Muscle layer of duodenum (tissue), 2 donors: ENCODE data around the gene MLANA.
"Not testable (repeated sequence)": the region's sequence is repeated elsewhere in the genome, so short reads cannot be mapped to it uniquely, and the experiment has no call there.

Experiments used
- H3K27ac ChIP-seq: one replicate; pipeline ENCODE4 v1.7.0; 2013; ENCODE audit warnings: mild to moderate bottlenecking, low read length
- H3K27me3 ChIP-seq: one replicate; pipeline ENCODE4 v1.7.0; 2013; ENCODE audit warnings: low read depth, mild to moderate bottlenecking, control low read depth, low read length
- H3K36me3 ChIP-seq, 2 donors: one replicate each; pipeline ENCODE4 v1.7.0; 2013; ENCODE audit warnings: low read length in 2 of 2, control low read depth in 1 of 2, mild to moderate bottlenecking in 1 of 2; ENCODE audit not compliant: insufficient read depth in 2 of 2, control insufficient read depth in 1 of 2
- H3K4me1 ChIP-seq, 2 donors: one replicate each; pipeline ENCODE4 v1.7.0; 2013; ENCODE audit warnings: low read length in 2 of 2, mild to moderate bottlenecking in 2 of 2, control low read depth in 1 of 2, moderate library complexity in 1 of 2; ENCODE audit not compliant: insufficient read depth in 2 of 2, control insufficient read depth in 1 of 2
- H3K4me3 ChIP-seq, 2 donors: one replicate each; pipeline ENCODE4 v1.7.0; 2013; ENCODE audit warnings: low read length in 2 of 2, low read depth in 1 of 2, mild to moderate bottlenecking in 1 of 2
- H3K9me3 ChIP-seq, 2 donors: one replicate each; pipeline ENCODE4 v1.7.0; 2013; ENCODE audit warnings: low read length in 2 of 2, control low read depth in 1 of 2, mild to moderate bottlenecking in 1 of 2; ENCODE audit not compliant: control insufficient read depth in 1 of 2
- donor health status: healthy.

MLANA gene

DNA sequence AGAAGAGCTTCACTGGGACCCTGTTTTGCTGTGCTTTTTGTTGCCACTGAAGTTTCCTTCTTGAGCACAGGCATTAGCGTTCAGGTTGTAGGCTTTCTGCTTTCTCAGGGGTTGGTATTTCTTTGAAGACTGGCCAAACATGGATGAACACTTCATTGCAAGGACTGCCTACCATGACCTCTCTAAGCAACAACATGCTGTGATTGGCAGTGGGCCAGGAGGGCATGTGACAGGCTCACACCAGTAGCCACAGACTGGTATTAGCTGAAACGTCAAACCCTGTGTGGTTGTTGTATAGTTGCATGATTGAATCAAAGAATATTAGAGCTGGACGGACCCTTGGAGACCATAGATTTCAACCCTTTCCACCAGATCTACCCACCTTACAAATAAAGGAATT, 20.0 kb upstream of the MLANA start:
- Histone ChIP-seq H3K4me1 (no peaks in the 10 kb centered on the region), H3K27ac (no peak overlapping the region), H3K9me3 (no peaks in the 10 kb centered on the region), H3K4me3 (no peak overlapping the region), H3K36me3 (peaks cover 0 to 6% of the 10 kb centered on the region in 2 donors), H3K27me3 (no peaks in the 10 kb centered on the region)

DNA sequence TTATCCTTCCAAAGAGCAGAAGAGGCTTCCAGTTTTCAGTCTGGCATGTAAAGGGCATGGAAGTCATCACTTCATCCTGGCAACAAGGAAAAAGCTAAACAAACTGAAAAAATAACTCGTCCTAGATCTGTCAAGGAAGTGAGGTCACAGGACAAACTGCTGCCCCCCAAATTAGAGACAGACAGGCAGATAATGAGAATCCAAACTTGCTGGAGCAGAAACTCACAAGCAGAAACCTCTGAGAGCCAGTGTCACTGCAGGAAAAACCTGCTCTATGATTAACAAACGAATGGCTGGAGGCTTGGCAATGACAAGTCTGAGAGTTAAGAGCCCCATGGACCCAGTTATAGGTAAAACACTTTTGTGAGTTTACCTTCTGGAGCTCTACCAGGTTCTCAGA, 18.9 kb upstream of the MLANA start:
- Histone ChIP-seq H3K9me3 (no peaks in the 10 kb centered on the region), H3K4me1 (no peaks in the 10 kb centered on the region), H3K36me3 (peaks cover 0 to 16% of the 10 kb centered on the region in 2 donors), H3K27ac (no peak overlapping the region), H3K27me3 (no peaks in the 10 kb centered on the region), H3K4me3 (no peak overlapping the region)

DNA sequence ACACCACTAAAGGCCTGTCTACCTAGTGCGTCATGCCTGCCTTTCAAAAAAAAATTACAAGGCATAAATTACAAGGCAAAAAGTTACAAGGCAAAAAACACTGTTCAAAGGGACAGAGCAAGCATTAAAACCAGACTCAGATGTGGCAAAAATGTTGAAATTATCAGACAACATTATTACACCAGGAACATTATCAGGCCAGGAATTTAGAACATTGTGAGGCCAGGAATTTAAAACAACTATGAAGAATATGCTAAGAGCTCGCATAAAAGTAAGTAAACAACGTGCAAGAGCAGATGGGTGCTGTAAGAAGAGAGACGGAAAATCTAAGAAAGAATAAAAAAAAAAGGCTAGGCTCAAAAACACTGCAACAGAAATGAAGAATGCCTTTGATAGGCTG, 18.2 kb upstream of the MLANA start:
- Histone ChIP-seq H3K4me1 (no peaks in the 10 kb centered on the region), H3K36me3 (peaks cover 0 to 17% of the 10 kb centered on the region in 2 donors), H3K9me3 (no peaks in the 10 kb centered on the region), H3K27me3 (no peaks in the 10 kb centered on the region), H3K4me3 (no peak overlapping the region), H3K27ac (no peak overlapping the region)

DNA sequence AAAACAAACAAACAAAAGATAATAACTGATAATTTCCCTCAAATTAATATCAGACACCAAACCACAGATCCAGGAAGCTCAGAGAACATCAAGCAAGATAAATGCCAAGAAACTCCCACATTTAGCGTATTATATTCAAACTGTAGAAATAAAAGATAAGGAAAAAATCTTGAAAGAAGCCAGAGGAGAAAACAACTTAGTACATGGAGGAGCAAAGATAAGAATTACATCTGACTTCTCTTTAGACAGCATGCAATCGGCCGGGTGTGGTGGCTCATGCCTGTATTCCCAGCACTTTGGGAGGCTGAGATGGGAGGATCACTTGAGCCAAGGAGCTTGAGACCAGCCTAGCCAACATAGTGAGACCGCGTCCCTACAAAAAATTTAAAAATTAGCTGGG, 17.2 kb upstream of the MLANA start:
- H3K9me3 ChIP-seq, result no peaks in the 10 kb centered on the region
- H3K4me1 ChIP-seq, result no peaks in the 10 kb centered on the region
- no peak overlapping the region for H3K4me3 ChIP-seq
- peaks cover 0 to 17% of the 10 kb centered on the region in 2 donors for H3K36me3 ChIP-seq
- H3K27ac ChIP-seq, result no peak overlapping the region
- H3K27me3 ChIP-seq, result no peaks in the 10 kb centered on the region

DNA sequence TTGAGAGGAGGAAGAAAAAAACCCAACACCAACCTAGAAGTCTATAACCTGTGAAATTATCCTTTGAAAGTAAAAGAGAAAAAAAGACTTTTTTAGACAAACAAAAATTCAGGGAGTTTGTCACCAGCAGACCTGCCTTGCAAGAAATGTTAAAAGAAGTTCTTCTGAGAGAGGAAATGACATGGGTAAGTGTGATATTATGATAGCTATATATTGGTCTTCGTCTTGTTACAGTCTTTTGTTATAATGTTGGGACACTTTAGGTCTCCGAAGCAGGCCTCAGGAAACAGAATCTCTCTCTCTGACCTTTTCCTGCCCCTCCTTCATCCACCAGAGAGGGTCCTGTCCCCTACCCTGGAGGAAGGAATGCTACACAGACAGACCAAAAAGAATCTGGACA, 16.6 kb upstream of the MLANA start:
- no peaks in the 10 kb centered on the region for H3K4me1 ChIP-seq
- no peaks in the 10 kb centered on the region for H3K27me3 ChIP-seq

DNA sequence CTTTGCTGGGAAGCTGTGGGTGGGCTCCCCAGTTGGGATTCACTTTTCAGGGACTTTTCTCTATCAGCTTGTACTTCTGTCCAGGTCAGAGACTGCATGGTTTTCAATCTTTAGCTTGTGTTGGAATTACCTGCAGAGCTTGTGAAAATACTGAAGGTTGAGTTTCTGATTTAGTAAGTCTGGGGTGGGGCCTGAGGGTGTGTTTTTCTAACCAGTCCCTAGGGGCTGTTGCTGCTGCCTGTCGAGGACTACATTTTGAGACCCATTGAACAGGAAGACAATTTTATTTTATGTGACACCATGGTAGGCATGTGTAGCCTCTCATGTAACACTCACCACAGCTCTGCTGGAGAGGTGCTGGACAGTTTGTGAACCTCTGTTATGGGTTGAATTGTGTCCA, 14.7 kb upstream of the MLANA start:
- Histone ChIP-seq H3K4me3 (no peak overlapping the region), H3K27ac (no peak overlapping the region), H3K9me3 (no peaks in the 10 kb centered on the region), H3K36me3 (peaks cover 0 to 17% of the 10 kb centered on the region in 2 donors), H3K4me1 (no peaks in the 10 kb centered on the region), H3K27me3 (no peaks in the 10 kb centered on the region)

More for the DNA sequence above, 16.6 kb upstream of the MLANA start:
- no peak overlapping the region for H3K4me3 ChIP-seq
- H3K27ac ChIP-seq, result no peak overlapping the region
- H3K9me3 ChIP-seq, result no peaks in the 10 kb centered on the region
- peaks cover 0 to 17% of the 10 kb centered on the region in 2 donors for H3K36me3 ChIP-seq

DNA sequence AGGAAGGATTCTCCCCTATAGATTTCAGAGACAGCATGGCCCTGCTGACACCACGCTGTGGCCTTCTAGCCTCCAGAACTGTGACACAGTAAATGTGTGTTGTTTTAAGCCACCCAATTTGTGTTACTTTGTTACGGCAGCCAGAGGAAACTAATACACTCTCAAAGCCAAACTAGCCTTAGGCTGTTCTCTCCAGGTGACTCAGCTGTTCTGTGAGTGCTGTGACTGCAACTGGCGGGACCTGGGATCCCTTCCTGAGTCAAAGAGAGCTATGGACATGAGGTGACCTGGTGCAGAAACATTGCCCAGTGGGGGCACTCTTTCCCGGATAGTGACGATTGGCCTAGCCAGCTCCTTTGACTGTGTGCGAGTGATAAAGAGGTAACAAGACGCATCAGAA, 14.0 kb upstream of the MLANA start:
- Histone ChIP-seq H3K36me3 (peaks cover 0 to 17% of the 10 kb centered on the region in 2 donors), H3K4me1 (no peaks in the 10 kb centered on the region), H3K9me3 (no peaks in the 10 kb centered on the region), H3K4me3 (no peak overlapping the region), H3K27me3 (no peaks in the 10 kb centered on the region), H3K27ac (no peak overlapping the region)

DNA sequence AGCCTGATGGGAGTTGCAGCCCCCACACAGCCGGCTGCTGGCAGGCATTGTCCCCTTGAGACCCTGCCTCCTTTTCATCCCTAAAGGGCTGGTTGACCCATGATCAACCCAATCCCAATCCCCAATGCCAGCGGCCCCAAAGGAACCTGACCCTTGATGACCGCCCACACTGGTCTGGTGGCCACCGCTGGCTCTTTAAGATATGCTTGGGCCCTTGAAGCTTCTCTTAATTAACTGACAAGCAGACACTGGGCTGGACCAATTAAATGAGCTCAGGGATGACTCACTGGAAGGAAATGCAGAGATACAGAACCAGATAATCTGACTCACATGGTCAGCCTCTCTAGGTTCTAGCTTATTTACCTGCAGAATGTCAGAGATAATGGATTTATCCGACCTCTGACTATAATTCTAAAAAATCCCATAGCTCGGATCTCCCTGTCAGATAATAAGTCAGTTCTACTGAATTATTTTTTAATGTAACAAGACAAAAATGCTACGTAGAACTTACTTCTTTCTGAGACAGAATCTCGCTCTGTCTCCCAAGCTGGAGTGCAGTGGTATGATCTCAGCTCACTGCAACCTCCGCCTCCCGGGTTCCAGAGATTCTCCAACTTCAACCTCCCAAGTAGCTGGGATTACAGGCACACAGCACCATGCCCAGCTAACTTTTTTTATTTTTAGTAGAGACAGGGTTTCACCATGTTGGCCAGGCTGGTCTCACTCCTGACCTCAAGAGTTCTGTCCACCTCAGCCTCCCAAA, 11.1 kb upstream of the MLANA start:
- no peaks in the 10 kb centered on the region for H3K9me3 ChIP-seq
- H3K27me3 ChIP-seq, result no peaks in the 10 kb centered on the region
- peaks cover 0 to 13% of the 10 kb centered on the region in 2 donors for H3K36me3 ChIP-seq
- H3K4me1 ChIP-seq, result no peaks in the 10 kb centered on the region
- H3K27ac ChIP-seq, result no peak overlapping the region
- no peak overlapping the region for H3K4me3 ChIP-seq

DNA sequence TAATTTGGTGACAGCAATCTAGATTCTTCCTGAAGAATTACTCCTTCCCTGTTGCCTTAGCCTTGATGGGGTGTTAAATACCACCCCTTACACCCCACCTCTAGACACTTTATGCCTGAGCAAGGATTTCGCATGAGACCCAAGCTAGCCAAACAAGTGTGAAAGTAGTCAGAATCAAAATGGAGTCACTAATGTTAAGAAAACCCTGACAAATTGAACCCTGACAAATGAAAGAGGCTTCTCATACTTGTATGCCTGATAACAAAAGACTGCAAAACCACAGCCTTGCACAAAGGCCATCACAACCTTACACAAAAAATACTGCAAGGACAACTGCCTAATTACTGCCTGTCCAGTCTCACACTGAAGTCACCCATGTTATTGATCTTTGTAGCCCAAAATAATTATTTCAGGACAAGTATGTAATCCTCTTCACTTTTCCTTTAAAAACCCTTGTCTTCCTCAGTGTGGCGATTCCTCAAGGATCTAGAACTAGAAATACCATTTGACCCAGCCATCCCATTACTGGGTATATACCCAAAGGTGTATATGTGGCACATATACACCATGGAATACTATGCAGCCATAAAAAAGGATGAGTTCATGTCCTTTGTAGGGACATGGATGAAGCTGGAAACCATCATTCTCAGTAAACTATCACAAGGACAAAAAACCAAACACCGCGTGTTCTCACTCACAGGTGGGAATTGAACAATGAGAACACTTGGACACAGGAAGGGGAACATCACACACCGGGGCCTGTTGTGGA, 8.3 kb upstream of the MLANA start:
- not testable (repeated sequence) for H3K27ac ChIP-seq, H3K4me1 ChIP-seq, H3K4me3 ChIP-seq, H3K9me3 ChIP-seq, H3K36me3 ChIP-seq, H3K27me3 ChIP-seq

DNA sequence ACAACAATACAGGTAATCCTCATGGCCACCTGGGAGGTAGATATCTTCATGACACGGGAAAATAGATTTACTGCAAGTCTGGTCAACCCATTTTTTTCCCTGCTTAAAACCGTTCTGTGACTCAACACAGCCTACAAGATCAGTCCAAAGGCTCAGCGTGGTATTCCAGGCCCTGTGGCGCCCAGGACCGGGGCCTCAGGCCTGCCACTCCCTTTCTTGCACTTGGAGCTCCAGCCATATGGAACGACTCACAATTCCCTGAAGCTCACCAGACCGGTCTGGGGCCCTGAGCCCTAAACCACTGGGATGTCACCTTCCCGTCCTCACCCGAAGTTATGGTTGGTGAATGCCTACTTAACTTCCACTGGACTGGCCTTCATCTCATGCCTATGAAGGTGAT, 6.5 kb upstream of the MLANA start:
- Histone ChIP-seq H3K27me3 (no peaks in the 10 kb centered on the region), H3K4me3 (no peak overlapping the region), H3K36me3 (no peaks in the 10 kb centered on the region), H3K27ac (no peak overlapping the region), H3K4me1 (no peaks in the 10 kb centered on the region), H3K9me3 (no peaks in the 10 kb centered on the region)

DNA sequence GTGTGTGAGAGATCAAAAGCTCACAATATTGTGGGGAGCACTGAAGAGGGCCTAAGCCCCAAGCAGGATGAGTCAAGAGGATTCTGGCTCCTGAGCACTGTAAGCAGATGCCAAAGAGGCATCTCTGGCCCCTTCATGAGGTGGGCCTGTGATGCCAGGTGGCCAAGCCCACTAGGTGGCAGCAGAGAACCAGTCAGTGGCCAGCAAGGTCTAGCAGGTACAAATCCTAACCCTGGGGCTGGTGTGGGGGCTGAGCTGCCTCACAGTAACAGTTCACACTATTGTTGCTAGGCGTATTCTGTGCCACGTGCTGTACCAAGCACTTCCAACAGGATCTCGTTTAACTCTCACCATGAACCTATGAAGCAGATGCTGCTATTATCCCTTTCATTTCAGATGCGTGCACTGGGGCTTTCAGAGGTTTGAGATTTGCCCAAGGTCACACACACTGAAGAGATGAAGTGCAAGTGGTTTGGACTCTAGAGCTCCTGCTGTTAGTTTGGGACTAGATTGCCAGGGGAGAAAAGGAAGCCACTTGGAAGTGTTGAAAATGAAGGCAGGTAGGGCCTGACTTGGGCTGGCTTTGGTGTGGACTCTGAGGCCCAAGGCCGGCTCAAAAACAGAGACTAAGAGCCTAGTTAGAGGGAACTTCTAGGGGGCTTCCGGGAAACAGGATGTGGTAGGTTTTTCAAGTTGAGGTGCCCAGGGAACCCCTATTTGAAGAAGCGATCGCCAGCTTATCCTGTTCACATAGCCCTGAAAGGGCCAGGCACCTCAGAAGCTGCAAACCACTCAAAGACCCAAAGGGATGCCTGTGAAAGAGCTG, 4.4 kb upstream of the MLANA start:
- H3K27me3 ChIP-seq, result no peaks in the 10 kb centered on the region
- H3K27ac ChIP-seq, result no peak overlapping the region
- no peak overlapping the region for H3K4me3 ChIP-seq
- no peaks in the 10 kb centered on the region for H3K36me3 ChIP-seq
- H3K4me1 ChIP-seq, result no peaks in the 10 kb centered on the region
- H3K9me3 ChIP-seq, result no peaks in the 10 kb centered on the region
